ENCODE data around the gene PCK1.

The PCK1 gene

GRCh38 chr20:57536771-57537724 is 23.9 kb upstream of the PCK1 start:
- no peak for DNase-seq

GRCh38 chr20:57537822-57538221 is 23.1 kb upstream of the PCK1 start:
- no peak for DNase-seq

GRCh38 chr20:57539889-57540288 is 21.0 kb upstream of the PCK1 start:
- DNase-seq: no peak

GRCh38 chr20:57540890-57541580 is 19.9 kb upstream of the PCK1 start:
- DNase-seq: no peak

- no peak for DNase-seq
Measured at GRCh38 chr20:57543754-57544153, 17.2 kb upstream of the PCK1 start.

DNA sequence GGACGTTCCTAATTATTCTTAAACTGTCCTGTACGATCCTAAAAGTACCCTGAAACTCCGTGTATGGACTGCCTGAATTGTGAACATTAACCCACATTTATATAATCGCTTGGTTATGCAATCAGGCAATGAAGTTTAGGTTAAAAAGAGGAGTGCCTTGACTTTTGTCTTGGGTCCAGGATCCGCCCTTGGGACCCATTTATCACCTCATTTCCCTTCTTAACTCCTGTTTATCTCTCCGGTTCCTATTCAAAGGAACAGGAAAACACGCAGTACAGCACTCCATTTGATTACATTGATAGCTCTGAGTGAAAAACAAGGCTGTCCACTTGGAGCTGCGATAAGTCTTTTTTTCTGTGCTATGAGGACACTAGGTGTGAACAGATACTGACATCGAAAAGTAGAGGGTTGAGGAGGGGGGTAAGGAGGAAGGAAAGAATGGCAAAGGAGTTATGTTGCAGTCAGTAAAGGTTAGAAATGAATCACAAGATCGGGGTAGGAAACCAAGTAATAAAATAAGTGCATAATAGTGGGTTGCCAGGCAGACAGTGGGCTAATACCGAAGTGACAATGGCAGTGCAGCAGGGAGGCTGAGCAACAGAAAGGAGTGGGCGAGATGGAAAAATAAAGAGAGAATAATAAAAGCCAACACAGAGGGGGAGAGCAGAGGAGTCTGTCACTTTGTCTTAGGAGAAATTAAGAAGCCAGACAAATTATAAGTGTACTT is 15.9 kb upstream of the PCK1 start:
- DNase-seq: no peak

GRCh38 chr20:57545927-57546662 is 14.8 kb upstream of the PCK1 start:
- DNase-seq: no peak

- DNase-seq: no peak
Measured at GRCh38 chr20:57546956-57547649, 13.8 kb upstream of the PCK1 start.

DNA sequence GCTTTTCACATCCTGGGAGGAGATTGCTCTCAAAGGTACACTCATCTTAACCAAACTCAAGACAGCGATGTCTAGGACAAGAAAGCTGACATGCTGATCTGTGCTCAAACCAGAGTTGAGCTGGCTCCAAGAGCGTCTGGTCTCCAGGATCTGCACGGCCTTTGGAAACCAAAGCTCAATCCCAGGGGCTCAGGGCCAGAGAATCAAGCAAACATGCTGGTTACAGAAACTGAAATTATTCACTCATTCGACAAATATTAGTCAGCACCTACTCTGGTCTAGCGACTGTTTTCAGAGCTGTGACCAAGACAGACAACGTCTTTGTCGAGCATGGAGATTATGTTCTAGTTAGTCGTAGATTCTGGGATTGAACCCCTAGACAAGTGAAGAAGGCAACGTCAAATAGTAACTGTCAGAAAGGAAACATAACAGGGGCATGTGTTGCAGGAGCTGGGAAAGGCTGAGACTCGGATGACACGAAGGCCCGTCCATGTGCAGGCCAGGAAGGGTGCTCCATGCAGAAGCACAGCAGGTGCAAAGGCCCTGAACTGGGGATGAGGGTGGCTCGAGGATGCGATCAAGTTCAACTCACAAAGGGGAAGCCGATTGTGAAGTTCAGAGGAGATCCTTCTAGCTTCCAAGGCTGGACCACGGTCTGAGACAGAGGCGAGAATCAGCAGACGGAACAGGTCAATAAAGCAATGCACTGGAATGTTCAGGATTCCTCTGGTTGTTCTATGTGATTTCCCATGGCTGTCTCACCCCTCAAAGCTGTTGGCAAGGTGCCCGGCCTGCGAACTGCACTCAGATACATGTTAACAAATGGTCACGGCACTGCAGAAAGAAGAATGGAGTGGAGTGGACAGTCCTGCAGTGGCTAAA is 12.5 kb upstream of the PCK1 start:
- no peak for DNase-seq

- no peak for DNase-seq
Measured at GRCh38 chr20:57552471-57552870, 8.4 kb upstream of the PCK1 start.

- no peak for DNase-seq
Measured at GRCh38 chr20:57553376-57554018, 7.4 kb upstream of the PCK1 start.

DNA sequence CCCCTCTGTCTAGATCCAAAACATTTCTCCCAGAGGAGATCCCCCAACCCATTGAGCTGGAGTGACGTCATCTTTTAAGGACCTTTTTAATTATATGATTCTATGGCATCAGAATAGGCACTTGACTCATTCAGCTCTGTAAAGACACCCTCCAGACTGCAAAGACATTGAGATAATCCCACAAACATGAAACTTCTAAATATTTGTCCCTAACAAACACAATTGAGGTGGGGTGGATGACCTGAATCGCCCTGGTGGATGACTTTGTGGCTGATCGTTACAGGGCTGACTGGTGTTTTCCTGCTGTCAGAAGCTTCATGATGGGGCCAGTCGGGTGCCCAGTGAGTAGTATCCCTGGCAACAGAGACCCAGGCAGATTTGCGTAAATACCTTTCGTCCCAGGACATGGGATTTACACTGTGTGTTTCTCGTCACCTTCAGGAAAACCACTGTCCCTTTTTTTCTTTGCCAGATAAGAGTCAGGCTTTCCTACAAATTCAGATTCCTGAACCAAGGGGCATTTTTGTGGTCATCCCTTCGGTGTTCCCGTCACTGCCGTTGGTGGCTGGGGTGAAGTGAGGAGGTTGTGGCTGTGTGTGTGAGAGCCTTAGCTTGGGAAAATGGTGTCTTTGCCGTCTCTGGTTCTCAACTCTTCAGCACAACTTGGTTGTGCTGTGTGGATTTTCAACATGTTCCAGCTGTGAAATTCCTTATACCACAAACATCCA is 5.3 kb upstream of the PCK1 start:
- DNase-seq: no peak

GRCh38 chr20:57556980-57557274 is 4.0 kb upstream of the PCK1 start:
- DNase-seq: no peak

DNA sequence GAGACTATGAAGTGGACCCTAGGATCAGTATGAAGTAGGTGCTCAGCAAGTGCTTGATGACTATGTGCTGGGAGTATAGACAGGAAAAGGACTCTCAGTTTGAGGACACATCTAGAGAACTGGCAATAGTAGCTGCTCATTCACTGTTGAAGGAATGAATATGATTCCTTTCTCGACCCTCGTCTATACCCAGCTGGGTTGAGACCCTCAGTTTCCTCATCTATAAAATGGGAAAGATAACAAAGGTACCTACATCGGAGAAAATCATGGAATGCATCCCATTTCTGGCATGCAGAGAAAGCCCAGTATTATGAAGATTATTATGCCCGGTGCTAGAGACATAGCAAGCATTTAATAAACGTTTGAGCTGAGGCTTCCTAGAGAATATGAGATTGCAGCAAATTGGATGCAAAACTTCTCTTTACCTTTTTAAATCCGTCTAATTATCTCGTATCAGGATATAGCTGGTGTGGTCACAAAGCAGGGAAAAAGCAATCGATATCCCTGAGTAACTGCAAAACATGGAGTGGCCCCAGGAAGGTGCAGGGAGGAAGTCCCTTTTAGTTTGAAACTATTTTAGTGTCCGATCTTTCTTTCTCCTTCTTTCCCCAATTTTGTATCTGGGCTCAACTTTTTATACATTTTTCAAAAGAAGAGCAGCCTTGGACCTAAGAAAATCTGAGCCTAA is 2.8 kb upstream of the PCK1 start:
- no peak for DNase-seq

- no peak for DNase-seq
Measured at GRCh38 chr20:57558614-57559288, 2.2 kb upstream of the PCK1 start.

GRCh38 chr20:57559289-57559634 is 1.6 kb upstream of the PCK1 start:
- DNase-seq: no peak

DNA sequence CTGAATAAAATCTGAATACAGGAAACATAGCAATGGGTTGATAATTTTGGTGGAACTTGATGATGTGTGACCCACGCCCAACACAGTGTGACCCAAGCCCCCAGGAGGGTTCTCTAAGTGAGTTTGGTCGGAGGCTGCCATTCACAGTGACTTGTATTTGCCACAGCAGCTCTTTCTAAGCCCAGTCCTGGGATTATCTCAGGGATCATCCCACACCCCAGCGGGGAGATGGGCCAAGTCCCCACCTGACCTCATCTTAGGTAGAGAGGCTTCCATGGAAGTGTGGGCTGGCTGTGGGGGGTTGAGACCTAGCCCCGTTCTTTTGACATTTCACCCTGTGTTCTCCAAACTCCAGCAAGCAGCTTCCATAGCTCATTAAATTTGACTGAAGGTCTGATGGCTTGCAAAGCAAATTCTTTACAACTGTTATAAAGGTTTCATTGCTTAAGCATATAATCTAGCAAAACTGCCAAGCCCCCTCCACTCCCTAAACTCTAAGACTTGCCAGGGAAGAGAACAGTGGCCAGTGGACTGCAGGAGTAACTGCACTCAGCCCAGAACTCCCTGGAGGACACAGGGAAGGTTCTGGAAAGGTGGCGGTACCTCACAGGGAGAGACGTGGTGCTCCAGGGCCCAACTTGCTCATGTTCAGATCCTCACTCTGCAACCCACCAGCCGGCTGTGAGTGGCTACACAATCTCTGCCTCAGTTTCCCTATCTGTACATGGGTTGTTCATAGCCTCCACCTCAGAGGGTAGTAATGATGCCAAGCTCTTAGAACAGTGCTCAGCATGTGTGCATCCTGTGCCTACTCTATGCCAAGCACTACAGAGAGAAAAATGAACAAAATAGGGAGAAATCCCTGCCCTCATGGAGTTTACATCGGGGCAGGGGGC is 1.0 kb upstream of the PCK1 start:
- no peak for DNase-seq

All from inflammatory macrophage treated with lipopolysaccharide for 4 hours (primary cell).